Activated CD8-positive, alpha-beta memory T cell treated with anti-CD3 and anti-CD28 coated beads, Interleukin-2, amount 50 U/mL, for 24 hours (primary cell): ENCODE data around the gene ZDHHC15.
A peak's percentile ranks its signal among the peaks of the same experiment; 100 is the strongest.
"Not testable (repeated sequence)": the region's sequence is repeated elsewhere in the genome, so short reads cannot be mapped to it uniquely, and the experiment has no call there.

ENCODE experiments used
- DNase-seq: peaks from one replicate; pipeline ENCODE4 v3.0.0-alpha.2; 2020; ENCODE audit errors: extremely low read depth

Gene ZDHHC15

GRCh38 chrX:75522565-75523431, at the start of gene ZDHHC15:
Gene ZDHHC15, minus strand, starts transcription at chrX:75523037. Its CDS starts 13 bp downstream, at chrX:75523024.
- peak; percentile 6 for DNase-seq

DNA sequence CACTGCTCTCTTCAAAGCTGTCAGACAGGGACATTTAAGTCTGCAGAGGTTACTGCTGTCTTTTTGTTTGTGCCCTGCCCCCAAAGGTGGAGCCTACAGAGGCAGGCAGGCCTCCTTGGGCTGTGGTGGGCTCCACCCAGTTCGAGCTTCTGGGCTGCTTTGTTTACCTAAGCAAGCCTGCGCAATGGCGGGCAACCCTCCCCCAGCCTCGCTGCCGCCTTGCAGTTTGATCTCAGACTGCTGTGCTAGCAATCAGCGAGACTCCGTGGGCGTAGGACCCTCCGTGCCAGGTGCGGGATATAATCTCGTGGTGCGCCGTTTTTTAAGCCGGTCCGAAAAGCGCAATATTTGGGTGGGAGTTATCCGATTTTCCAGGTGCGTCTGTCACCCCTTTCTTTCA, 37.7 kb upstream of the ZDHHC15 start:
- not testable (repeated sequence) for DNase-seq

GRCh38 chrX:75547783-75548182, 24.9 kb upstream of the ZDHHC15 start:
- DNase-seq = no peak

DNA sequence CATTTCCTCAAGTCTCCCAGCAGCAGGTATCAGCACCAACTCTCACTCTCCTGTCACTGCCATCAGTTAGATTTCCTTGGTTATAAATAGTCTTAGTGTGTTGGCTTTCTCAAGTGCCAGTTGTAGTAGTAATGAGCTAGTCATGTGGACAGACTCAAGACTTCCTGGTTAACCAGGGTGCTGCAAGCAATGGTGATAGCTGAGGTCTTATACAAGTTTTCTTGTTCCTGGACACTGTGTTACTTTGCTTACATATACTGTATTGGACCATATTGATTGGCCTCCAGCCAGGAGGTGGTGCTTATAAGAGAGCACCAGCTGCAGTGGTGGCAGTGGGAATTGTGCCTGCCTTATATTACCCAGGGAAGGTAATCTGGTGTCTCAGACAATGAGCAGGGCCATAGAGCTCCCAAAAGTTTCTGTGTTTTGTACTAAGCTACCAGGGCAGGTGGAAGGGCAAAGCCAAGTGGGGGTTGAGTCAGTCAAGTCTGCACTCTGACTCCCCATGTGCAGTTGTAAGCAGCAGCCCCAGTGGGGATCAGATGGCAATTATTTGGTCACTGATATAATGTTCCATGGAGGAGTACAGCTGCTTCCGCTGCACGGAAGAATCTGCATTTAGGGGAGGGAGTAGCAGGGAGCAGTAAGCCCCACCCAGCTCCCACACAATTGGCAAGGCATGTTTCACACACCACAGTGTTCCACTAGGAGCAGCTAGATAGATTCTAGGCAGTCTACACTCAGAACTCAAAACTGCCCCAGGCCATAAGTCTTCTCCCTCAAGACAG, 24.1 kb upstream of the ZDHHC15 start:
- no peak for DNase-seq

GRCh38 chrX:75544786-75545185, 21.9 kb upstream of the ZDHHC15 start:
- DNase-seq = no peak

DNA sequence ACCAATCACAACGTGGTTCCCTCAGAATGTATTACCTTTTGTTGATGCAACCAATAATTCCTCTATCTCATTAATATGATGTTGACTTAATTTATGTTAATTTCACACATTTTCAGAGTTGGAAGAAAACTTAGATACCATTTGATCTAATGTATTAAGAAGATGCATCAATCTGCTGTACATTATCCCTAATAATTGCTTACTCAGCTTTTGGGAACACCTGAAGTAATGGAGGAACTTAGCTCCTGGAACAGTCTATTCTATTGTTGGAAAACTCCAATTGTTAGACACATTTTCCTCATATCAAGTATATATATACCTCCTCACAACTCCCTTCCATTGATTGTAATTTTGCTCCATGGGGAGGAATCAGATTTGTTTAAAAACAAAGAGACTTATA, 38.9 kb downstream of the ZDHHC15 start:
- no peak for DNase-seq

DNA sequence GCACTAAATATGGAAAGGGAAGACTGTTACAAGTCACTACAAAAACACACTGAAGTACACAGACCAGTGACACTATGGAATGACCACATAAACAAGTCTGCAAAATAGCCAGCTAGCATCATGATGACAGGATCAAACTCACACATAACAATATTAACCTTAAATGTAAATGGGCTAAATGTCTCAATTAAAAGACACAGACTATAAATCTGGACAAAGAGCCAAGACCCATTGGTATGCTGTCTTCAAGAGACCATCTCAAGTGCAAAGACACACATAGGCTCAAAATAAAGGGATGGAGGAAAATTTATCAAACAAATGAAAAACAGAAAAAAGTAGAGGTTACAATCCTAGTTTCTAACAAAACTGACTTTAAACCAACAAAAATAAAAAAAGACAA, 61.1 kb downstream of the ZDHHC15 start:
- DNase-seq = not testable (repeated sequence)

- no peak for DNase-seq
Measured at GRCh38 chrX:75421688-75422230, 101.1 kb downstream of the ZDHHC15 start.

GRCh38 chrX:75407153-75407552, 115.7 kb downstream of the ZDHHC15 start:
- not testable (repeated sequence) for DNase-seq

GRCh38 chrX:75390470-75390869, 132.4 kb downstream of the ZDHHC15 start:
- DNase-seq = no peak

- DNase-seq = no peak
Measured at GRCh38 chrX:75369721-75370120, 153.1 kb downstream of the ZDHHC15 start.

- DNase-seq = no peak
Measured at GRCh38 chrX:75366861-75367260, 156.0 kb downstream of the ZDHHC15 start.

- no peak for DNase-seq
Measured at GRCh38 chrX:75365243-75365975, 157.4 kb downstream of the ZDHHC15 start.

- DNase-seq = no peak
Measured at GRCh38 chrX:75361788-75362187, 161.0 kb downstream of the ZDHHC15 start.

DNA sequence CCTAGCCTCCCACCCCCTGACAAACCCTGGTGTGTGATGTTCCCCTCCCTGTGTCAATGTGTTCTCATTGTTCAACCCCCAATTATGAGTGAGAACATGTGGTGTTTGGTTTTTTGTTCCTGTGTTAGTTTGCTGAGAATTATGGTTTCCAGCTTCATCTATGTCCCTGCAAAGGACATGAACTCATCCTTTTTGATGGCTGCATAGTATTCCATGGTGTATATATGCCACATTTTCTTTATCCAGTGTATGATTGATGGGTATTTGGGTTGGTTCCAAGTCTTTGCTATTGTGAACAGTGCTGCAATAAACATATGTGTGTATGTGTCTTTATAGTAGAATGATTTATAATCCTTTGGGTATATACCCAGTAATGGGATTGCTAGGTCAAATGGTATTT, 174.2 kb downstream of the ZDHHC15 start:
- not testable (repeated sequence) for DNase-seq

GRCh38 chrX:75337525-75337924, 185.3 kb downstream of the ZDHHC15 start:
- DNase-seq = no peak

- no peak for DNase-seq
Measured at GRCh38 chrX:75335127-75335458, 187.7 kb downstream of the ZDHHC15 start.

- DNase-seq = not testable (repeated sequence)
Measured at GRCh38 chrX:75334407-75335126, 188.3 kb downstream of the ZDHHC15 start.

- no peak for DNase-seq
Measured at GRCh38 chrX:75327607-75328006, 195.2 kb downstream of the ZDHHC15 start.
